ENCODE data around the gene GJD2. TPM values are rescaled to one million over a fixed set of nuclear protein-coding genes. Genes with fewer than 3 reads are reported as not detected.

The GJD2 gene
- total RNA-seq, 2 experiments from 2014 or later, result not detected

GRCh38 chr15:34768530-34768929 is 13.7 kb upstream of the GJD2 start:
- Mint-ChIP-seq H3K4me3 (no peak overlapping the region), H3K27me3 (peaks cover 8% of the 10 kb centered on the region), H3K9me3 (no peaks in the 10 kb centered on the region), H3K36me3 (ENCODE audit: low read depth) (no peaks in the 10 kb centered on the region), H3K4me1 (ENCODE audit: low read depth) (no peaks in the 10 kb centered on the region), H3K27ac (no peak overlapping the region)
- intact Hi-C loops (cut with micrococcal nuclease), result no loop called here
- ChIA-PET POLR2A (no interaction called here), CTCF (no interaction called here)
- no peak for DNase-seq
- ATAC-seq, result no peak
- TF ChIP-seq CTCF (IDR thresholded peaks at IDR 0.05), result no peak

GRCh38 chr15:34765741-34766140 is 10.9 kb upstream of the GJD2 start:
- ChIA-PET POLR2A (no interaction called here), CTCF (no interaction called here)
- no peaks in the 10 kb centered on the region for H3K4me1 Mint-ChIP-seq (ENCODE audit: low read depth)
- H3K9me3 Mint-ChIP-seq, result no peaks in the 10 kb centered on the region
- peaks cover 7% of the 10 kb centered on the region for H3K27me3 Mint-ChIP-seq
- H3K27ac Mint-ChIP-seq, result no peak overlapping the region
- ATAC-seq (no peak), DNase-seq (no peak)
- no peak overlapping the region for H3K4me3 Mint-ChIP-seq
- intact Hi-C loops (cut with micrococcal nuclease), result no loop called here
- H3K36me3 Mint-ChIP-seq (ENCODE audit: low read depth), result no peaks in the 10 kb centered on the region
- TF ChIP-seq CTCF (IDR thresholded peaks at IDR 0.05), result no peak

GRCh38 chr15:34760909-34761308 is 6.1 kb upstream of the GJD2 start:
- DNase-seq (no peak), ATAC-seq (no peak)
- ChIA-PET CTCF (no interaction called here), POLR2A (no interaction called here)
- Mint-ChIP-seq H3K36me3 (ENCODE audit: low read depth) (no peaks in the 10 kb centered on the region), H3K27ac (no peak overlapping the region), H3K27me3 (peaks cover 23% of the 10 kb centered on the region), H3K4me1 (ENCODE audit: low read depth) (no peaks in the 10 kb centered on the region), H3K4me3 (no peak overlapping the region), H3K9me3 (no peaks in the 10 kb centered on the region)
- intact Hi-C loops (cut with micrococcal nuclease), result no loop called here
- TF ChIP-seq CTCF (IDR thresholded peaks at IDR 0.05), result no peak

- intact Hi-C loops (cut with micrococcal nuclease), result no loop called here
- ChIA-PET POLR2A (no interaction called here), CTCF (no interaction called here)
- Mint-ChIP-seq H3K9me3 (no peaks in the 10 kb centered on the region), H3K4me3 (no peak overlapping the region), H3K27me3 (peaks cover 30% of the 10 kb centered on the region), H3K4me1 (ENCODE audit: low read depth) (no peaks in the 10 kb centered on the region), H3K36me3 (ENCODE audit: low read depth) (no peaks in the 10 kb centered on the region), H3K27ac (no peak overlapping the region)
- no peak for DNase-seq
- no peak for ATAC-seq
- no peak for TF ChIP-seq CTCF (IDR thresholded peaks at IDR 0.05)
Measured at GRCh38 chr15:34759992-34760391, 5.2 kb upstream of the GJD2 start.

- Mint-ChIP-seq H3K4me1 (ENCODE audit: low read depth) (no peaks in the 10 kb centered on the region), H3K27ac (no peak overlapping the region), H3K4me3 (no peak overlapping the region), H3K36me3 (ENCODE audit: low read depth) (no peaks in the 10 kb centered on the region), H3K9me3 (no peaks in the 10 kb centered on the region), H3K27me3 (peaks cover 30% of the 10 kb centered on the region)
- POLR2A ChIA-PET, result no interaction called here
- CTCF ChIA-PET, result no interaction called here
- intact Hi-C loops (cut with micrococcal nuclease), result no loop called here
- no peak for ATAC-seq
- TF ChIP-seq CTCF (IDR thresholded peaks at IDR 0.05), result no peak
- DNase-seq, result no peak
Measured at GRCh38 chr15:34759347-34759746, 4.5 kb upstream of the GJD2 start.
